ENCODE results near the gene UNC5A.

UNC5A gene

DNA sequence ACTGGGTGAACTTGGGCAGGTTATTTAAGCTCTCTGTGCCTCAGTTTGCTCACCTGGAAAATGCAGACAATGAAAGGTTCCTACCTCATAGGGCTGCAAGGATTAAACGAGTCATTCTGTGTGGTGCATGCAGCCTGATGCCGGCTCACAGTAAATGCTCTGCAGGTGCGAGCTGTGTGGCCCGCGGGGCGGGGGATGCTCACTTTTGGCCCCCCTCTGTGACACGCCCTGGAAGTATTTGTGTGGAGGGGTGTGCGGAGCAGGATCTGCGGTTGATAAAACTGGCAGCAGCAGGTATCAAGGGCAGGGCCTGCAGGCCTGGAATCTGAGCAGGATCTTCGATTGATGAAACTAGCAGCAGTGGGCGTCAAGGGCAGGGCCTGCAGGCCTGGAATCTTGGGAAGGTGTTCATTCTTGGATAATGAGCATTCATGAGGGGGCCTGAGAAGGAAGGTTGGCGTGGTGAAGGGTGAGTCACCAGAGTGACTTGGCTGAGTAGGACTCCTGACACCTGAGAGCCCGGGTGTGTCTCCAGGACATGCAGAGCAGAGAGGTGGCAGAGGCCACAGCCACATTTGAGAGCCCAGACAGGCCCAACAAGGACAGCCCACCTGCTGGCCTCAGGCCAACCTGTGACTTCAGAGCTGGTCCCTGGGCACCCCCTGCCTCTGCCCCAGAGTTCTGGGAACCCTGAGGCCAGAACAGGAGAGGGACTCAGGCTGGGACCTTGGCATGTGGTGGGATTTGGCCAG is 11.9 kb downstream of the UNC5A start:
- DNase-seq = no peak

DNA sequence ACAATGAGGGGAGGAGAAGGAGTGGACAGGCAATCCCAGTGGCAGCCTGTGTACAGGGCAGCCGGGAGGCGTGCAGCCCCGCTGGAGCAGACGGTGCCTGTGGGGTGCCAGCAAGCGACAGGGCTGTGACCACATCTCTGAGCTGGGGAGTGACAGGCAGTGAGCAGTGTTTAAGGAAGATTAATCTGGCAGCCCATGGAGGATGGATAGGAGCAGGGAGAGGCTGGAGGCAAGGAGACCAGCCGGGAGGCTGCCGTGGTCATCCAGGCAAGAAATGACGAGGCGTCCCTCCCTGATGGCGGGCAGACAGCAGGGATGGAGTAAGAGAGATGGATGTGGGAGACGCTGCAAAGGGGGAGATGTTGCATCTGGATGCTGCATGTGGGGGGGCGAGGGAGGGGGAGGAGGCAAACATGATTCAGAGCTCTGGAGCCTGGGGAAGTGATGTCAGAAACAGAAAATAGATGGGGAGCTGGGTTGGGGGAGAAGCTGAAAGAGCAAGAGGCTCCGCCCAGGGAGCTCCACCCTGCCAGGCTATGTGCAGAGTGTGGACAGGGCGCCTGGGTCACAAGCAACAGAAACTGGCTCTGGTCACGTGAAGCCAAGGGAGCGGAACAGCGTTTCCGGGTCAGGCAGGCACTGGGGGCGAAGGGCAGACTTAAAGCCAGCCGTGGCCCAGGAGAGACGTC is 12.6 kb downstream of the UNC5A start:
- DNase-seq = no peak

DNA sequence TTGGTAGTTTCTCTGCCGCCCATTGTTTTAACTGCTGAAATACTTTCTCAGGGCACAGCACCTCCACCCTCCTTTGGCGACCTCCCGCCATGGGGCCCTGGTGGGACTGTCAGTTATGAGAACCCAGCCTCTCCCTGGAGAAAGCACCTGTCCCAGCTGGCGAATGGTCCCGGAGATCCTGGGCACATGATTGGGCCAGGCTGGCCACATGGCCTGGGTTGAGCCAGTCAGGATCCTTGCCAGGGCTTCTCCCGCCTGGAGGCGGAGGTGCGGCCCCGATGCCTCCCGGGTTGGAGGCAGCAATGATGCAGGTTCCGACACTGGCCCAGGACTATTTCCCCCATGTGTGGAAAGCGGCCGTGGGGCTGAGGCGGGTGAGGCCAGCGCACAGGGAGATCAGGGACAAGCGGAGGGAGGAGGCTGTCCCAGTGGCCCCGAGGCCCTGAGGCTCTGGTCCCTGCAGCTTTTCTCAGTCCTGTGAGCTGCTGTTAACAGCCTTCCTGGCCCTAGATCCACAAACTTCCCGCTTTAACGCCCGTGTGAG is 13.6 kb downstream of the UNC5A start:
- DNase-seq = no peak

DNA sequence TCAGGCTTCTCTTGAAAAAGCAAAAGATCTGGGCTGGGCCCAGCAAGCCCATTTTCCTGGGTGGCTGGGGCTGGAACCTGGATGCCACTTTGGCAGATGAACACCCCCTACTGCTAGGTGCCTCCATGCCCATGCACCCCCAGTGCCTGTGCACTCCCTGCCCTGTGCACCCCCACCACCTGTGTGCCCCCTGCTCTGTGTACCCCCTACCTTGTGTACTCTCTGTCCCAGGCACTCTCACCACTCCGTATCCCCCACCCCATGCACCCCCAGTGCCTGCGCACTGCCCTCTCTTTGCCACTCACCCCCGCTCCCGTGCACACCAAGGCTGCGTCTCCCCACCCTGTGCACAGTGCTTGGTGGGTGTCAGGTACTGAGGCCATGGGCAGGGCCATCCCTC is 14.2 kb downstream of the UNC5A start:
- no peak for DNase-seq

DNA sequence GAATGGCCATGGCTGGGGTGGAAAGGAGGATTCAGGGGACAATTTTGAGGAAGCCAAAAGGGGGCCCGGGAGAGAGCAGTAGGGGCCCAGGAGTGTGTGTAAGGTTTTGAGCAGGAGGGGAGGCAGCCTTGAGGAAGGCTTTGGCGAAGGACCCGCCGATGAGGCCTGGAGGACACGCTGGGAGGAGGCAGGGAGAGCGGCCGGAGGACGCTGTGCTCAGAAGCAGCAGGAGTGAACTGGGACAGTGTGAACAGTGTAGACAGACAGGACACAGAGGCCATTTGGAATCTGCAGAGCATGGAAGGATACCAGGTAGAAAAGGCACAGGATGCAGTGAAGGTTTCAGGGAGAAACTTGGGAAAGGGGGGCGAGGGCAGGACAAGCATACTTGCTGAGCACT is 14.9 kb downstream of the UNC5A start:
- no peak for DNase-seq

DNA sequence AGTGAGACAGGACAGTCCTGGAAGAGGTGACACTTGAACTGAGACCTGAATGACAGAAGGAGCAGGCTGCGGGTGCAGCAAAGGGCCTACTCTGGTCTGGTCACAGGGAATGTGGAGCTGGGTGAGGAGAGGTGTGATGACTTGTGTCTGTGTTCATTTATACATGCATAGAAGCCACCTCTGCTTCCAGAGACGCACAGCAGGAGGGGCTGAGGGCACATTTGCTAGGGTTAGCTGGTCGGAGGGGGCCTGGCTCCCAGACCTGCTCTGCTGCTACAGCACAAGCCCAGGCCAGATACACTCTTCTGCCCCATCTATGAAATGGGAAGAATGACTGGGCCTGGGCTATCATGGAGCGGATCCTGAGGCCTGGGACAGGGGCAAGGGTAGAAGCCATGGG is 15.6 kb downstream of the UNC5A start:
- DNase-seq = no peak

DNA sequence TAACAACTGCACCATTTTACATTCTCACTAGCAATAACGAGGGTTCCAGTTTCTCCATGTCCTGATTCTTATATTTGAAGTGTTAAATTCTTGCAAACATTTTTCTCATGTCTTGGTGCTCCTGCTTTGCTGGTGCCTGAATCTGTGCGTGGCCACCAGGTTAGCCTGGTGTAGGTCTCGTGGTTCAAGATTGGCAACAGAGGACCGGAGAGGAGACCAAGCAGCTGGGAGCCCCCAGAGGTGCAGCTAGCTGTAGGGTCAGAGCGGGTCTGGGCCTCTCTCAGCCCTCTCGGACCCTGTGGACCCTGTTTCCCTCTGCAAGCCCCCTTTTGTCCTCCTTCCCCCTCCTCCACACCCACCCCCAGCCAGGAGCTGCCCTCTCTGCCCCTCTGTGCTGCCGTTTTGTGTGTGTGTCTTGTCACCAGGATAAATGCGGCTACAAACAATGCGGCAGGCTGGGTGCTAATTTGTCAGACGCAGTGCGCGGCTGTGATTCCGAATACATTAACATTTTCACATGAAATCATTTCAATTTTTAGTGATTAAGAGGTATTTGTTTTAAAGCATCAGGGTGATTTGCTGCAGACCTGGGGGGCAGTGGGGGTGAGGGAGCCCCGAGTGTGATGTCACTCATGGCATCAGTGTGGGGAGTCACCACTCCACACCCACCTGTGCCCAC is 17.5 kb downstream of the UNC5A start:
- DNase-seq = no peak

DNA sequence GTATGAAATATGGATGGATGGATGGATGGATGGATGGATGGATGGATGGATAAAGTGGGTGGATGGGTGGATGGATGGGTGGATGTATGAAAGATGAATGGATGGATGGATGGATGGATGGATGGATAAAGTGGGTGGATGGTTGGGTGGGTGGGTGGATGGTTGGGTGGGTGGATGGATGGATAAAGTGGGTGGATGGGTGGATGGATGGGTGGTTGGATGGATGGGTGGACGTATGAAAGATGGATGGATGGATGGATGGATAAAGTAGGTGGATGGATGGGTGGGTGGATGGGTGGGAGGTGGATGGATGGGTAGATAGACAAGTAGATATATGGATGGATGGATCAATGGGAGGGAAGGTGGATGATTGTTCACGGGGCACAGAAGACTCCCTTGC is 19.0 kb downstream of the UNC5A start:
- no peak for DNase-seq

DNA sequence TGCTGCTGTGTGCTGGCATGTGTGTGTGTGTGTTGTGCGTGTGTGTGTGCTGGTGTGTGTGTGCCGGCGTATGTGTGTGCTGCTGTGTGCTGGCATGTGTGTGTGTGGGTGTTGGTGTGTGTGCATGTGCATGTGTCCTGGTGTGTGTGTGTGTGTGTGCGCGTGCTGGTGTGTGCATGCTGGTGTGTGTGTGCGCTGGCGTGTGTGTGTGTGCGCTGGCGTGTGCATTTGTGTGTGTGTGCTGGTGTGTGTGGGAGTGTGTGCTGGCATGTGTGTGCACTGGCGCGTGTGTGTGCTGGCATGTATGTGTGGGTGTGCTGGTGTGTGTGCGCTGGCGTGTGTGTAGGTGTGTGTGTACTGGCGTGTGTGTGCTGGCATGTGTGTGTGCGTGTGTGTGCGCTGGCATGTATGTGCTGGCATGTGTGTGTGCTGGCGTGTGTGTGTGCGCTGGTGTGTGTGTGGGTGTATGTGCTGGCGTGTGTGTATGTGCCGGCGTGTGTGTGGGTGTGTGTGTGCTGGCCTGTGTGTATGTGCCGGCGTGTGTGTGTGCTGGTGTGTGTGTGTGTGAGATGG is 20.1 kb downstream of the UNC5A start:
- DNase-seq = no peak

DNA sequence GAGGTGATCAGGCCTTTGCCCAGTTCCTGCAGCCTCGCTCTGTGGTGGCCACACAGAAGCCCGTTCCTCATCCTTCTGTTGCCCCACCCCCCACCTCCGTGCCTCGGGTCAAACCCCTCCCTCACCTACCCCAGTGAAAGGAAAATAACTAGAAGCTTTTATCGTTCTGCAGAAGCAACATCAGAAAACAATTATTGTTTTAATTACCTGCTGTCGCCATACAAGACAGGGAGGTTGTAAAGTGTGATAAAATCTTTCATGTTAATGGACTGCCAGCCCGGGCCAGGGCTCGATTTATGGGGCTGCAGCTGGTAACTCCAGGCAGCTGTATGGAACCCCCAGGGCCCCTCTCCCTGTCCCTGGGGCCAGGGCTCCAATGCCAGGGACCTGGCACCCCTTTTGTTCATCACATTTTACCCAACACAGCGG is 20.6 kb downstream of the UNC5A start:
- no peak for DNase-seq

DNA sequence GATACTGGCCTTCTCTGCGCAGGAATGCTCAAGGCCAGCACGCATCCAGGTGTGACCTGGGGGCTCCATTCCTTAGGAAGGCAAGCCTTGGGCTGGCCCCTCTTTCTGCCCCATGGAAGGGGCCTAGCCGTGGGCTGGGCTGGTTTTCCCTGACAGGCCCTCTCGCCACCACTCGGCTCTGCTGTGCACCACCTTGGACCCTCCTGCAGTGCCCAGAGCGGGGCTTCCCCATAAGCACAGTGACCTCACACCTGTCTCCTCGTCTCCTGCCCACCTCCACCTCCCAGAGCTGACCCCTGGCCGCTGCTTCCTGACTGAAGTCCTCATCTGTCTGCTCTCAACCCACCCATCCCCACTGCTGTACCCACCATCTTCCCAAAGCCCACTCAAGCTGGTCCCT is 21.1 kb downstream of the UNC5A start:
- DNase-seq = no peak

DNA sequence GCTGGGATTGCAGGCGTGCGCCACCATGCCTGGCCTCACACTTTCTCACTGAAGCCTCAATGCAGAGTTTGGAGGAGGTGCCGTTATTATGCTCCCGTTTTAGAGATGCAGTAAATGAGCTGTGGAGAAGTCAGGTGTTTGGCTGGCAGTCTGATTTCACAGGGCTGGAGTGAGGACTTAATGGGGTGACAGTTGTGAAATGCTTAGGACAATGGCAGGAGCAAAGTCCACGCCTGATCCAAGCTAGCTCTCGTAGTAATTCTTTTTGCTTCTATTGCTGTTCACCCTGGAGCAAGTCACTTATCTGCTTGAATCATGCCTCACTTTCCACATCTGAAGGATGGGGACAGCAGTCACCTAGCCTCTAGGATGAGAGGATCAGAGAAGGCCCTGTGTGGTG is 21.8 kb downstream of the UNC5A start:
- no peak for DNase-seq

DNA sequence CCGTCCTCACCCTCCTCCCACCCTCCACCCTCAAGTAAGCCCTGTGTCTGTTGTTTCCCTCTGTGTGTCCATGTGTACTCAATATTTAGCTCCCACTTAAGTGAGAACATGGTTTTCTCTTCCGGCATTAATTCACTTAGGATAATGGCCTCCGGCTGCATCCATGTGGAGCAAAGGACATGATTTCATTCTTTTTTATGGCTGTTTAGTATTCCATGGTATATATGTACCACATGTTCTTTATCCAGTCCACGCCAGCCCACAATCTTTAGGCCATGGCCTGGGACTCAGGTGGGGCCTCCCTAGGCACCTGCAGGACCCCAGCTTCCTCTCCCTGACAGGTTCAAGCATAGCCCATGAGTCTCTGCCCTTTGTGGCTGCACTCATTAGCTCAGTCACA is 22.9 kb downstream of the UNC5A start:
- no peak for DNase-seq

DNA sequence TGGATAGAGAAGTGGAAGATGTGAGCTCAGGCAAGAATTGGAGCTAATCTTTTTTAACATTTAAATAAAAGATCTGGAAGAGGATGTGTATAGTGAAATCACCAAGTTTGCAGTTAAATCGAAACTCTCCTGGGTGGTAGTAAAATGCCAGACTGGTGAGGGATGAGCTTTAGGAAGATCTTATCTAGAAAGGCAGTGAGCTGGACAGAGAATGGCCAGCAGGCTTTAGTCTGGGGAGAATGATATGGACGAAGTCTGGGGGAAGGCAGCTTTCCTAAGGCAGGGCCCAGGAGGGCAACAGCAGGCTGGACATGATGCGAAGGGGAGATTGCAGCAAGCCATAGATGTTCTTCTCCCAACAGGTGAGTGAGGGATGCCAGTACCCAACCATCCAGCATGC is 25.6 kb downstream of the UNC5A start:
- no peak for DNase-seq

DNA sequence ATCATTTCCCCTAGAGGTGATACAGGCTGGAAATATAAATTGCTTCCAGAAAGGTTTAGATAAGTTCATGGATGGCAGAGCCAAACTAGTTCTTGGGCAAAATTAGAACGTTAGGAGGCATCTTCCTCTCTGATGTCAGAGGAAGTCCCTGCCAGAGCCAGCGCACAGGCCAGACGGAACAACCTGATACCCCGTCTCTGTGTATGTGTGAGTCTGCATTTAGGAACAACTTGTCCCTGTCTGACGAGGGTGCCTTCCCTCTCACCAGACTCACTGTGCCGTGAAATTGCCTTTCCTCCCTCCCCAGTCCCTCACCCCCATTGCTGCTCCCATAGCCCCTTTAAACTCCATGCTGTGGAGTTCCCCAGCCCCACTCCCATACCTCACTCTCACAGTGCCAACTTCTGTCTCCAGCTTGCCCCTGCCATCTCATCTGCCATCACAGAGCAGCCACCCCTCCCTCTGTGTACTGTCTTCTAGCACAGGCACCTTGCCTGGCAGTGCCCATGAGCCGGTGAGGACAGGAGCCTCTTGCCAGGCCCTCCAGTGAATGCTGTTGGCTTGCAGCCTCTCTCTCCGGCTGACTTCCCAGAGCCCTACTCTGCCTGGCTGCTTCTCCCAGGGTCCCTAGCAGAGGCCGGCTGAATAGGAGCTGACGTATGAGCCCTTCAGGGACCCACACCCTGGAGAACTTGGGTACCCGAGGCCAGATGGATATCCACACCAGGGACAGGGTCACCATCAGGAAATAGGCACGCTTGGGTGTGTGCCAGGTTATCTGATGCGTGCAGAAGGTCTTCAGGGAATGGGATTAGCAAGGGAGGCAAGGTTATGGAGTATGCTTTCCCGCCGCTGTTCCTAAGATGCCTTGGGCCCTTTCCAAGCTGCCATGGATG is 26.7 kb downstream of the UNC5A start:
- no peak for DNase-seq

DNA sequence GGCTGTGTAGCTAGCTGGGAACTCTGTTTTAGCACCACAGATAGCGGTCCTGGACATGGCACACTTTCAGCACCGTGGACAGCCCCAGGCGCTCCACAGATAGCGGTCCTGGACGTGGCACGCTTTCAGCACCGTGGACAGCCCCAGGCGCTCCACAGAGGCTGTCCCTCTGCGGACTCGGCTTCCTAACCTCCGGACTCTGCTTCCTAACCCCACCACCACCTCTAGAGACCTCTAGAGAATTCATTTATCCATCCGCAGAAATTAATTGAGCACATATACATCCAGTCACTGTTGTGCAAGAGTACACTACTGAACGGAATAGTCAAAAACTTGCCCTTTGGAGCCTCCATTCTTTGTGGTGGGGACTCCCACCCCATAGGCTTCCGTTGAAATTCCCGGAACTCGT is 27.4 kb downstream of the UNC5A start:
- DNase-seq = peak; percentile 72

DNA sequence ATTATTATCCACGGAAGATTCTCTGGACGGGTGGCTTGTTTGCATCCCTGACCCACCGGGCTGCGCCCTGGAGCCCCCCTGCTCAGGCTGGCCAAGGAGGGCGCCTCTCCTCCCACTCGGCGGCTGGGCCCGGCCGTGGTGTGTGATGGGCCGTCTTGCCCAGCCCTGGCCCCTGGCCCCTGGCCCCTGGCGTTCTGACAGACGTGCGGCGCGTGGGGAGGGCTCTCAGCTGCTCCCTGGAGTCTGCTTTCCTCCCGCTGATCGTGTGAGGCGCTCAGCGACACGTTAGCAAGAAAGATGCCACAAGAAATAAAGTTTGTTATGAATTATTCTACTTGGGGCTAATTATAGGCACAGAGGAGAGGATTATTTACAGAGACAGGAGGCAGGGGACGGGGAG is 33.3 kb downstream of the UNC5A start:
- DNase-seq = no peak

DNA sequence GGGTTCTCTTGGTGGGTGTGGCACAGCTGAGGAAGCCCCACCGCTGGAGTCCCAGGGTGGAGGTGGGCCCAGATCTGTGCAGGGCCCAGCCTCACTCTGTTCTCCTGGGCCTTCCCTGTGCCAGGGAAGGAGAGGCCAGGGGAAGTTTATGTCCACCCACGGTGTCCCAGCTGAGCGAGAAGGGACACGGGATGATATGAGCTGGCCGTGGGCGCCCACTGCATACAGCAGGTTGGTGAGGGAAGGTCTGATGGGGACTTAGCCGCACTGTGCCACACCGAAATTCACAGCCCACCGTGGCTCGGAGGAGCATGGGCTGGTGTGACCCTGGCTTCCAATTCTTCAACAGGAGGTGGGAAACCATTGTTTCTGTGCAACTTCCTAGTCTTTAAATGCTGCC is 33.9 kb downstream of the UNC5A start:
- DNase-seq = no peak

DNA sequence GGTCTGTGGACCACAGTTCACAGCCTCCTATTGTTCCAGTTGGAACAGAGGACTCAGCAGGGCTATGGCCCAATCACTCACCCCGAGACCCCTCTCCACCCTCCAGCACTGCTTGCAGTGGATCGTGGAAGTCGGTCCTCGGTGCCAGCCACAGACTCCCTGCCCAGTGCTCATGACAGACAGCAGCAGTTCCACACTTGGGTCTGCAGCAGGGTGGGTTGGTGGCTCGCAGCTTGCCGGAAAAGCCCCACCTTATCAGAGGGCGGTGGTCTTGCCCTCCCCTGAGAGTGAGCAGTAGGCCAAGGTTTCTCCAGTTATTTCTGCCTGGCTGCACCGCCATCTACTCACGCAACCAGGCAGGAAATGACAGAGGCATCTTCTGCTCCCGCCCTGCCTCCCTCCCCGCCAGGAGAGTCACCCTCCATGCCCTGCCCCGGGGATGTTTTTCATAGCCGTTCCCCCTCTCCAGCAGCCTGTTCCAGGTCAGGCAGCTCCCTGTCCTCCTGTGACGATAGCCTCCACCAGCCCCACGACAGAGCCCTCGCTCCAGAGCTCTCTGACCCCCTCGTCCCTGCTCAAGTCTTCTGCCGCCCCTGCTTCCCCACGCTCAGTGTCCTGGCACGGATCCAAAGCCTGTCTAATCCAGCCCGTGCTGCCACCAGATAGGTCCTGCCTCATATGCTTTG is 34.5 kb downstream of the UNC5A start:
- DNase-seq = no peak

DNA sequence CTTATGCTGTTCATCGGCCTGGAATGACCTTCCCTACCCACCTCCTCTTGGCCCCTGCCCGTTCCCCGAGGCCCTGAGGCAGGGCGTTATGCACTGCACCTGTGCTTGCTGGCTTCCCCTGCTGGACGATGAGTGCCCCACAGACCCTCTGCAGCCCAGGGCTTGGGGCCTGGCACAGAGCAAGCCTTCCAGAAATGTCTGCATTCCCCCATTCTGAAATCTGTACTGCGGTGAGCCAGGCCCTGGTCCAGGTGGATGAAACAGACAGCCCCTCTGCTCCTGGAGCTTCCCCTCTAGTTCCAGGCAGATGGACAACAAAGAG is 35.0 kb downstream of the UNC5A start:
- no peak for DNase-seq

DNA sequence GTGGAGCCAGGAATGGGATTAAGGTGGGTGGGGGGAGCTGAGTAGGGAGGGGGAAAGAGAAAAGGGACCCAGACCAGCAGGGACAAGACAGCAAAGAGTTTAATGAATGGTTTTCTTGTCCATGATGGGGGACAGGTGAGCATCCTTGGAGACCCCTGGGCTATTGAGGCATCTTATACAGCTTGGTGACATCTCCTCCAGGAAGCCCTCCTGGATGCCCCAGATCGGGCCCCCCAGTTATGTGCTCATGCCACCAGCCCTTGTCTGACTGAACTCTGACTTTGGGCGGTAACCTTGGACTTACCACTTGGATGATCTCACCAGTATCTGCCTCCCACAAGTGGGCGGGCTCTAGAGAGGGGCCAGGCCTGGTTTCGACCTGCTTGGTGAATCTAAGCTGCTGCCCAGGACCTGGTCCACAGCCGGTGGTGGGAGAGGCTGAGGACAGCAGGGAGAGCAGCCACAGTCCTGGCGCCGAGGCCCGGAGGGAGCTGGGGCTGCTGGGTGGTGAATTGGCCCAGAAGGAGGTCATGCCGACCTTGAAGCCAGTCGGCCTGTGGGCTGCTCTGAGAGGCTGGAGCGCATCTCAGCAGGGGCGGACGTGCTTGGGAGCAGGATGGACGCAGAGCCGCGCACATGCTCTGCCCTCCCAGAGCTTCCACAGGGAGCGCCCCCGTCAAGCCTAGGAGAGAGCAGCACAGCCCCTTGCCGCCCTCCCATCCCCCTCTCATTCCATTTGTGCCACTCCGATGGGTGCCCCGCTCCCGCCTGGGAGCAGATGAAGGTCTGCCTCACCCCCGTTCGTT is 36.2 kb downstream of the UNC5A start:
- DNase-seq = no peak

Measured in activated naive CD4-positive, alpha-beta T cell treated with Interleukin-2 at 50 U/mL for 16 hours (primary cell).